ENCODE results near the gene SLCO3A1. TPM values are rescaled to one million over a fixed set of nuclear protein-coding genes. Genes with fewer than 3 reads are reported as not detected.

SLCO3A1 gene
- total RNA-seq, 1 donor from 2014 or later = 56.8 TPM

GRCh38 chr15:91904942-91905341 is 51.4 kb downstream of the SLCO3A1 start:
- Histone ChIP-seq H3K9me3 (replicated peaks) (peaks cover 19% of the 10 kb centered on the region), H3K4me3 (no peak overlapping the region), H3K27ac (replicated peaks) (no peak overlapping the region), H3K36me3 (no peaks in the 10 kb centered on the region), H3K4me1 (peaks cover 24% of the 10 kb centered on the region), H3K27me3 (ENCODE audit: low read depth) (no peaks in the 10 kb centered on the region)
- intact Hi-C loops (cut with micrococcal nuclease) = no loop called here
- TF ChIP-seq, protein P1, sequence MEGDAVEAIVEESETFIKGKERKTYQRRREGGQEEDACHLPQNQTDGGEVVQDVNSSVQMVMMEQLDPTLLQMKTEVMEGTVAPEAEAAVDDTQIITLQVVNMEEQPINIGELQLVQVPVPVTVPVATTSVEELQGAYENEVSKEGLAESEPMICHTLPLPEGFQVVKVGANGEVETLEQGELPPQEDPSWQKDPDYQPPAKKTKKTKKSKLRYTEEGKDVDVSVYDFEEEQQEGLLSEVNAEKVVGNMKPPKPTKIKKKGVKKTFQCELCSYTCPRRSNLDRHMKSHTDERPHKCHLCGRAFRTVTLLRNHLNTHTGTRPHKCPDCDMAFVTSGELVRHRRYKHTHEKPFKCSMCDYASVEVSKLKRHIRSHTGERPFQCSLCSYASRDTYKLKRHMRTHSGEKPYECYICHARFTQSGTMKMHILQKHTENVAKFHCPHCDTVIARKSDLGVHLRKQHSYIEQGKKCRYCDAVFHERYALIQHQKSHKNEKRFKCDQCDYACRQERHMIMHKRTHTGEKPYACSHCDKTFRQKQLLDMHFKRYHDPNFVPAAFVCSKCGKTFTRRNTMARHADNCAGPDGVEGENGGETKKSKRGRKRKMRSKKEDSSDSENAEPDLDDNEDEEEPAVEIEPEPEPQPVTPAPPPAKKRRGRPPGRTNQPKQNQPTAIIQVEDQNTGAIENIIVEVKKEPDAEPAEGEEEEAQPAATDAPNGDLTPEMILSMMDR (IDR thresholded peaks at IDR 0.05; ENCODE audit: borderline replicate concordance) = no peak
- DNase-seq = no peak

- Histone ChIP-seq H3K4me3 (no peak overlapping the region), H3K27me3 (ENCODE audit: low read depth) (no peaks in the 10 kb centered on the region), H3K4me1 (peaks cover 47% of the 10 kb centered on the region), H3K36me3 (peaks cover 4% of the 10 kb centered on the region), H3K27ac (replicated peaks) (no peak overlapping the region), H3K9me3 (replicated peaks) (no peaks in the 10 kb centered on the region)
- DNase-seq = no peak
- intact Hi-C loops (cut with micrococcal nuclease) = no loop called here
- TF ChIP-seq, protein P1 (IDR thresholded peaks at IDR 0.05; ENCODE audit: borderline replicate concordance) = no peak
These were observed 54.9 kb downstream of the SLCO3A1 start for GRCh38 chr15:91908391-91908790.

DNA sequence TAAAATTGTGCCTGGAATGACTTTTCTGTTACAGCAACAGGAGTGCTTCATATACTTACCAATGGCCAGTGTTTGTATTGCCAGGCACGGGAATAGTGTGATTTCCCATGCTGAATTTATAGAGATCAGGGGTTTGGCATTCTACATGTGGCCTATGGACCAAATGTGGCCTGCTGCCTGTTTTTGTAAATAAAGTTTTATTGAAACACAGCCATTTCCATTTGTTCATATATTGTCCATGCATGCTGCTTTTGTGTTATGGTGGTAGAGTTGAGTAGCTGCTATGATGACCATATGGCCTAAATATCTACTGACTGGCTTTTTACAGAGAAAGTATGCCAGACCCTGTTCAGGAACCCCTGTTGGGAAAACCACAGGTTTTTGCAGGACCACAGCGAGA is 55.6 kb downstream of the SLCO3A1 start:
- TF ChIP-seq, protein P1 (IDR thresholded peaks at IDR 0.05; ENCODE audit: borderline replicate concordance) = no peak
- intact Hi-C loops (cut with micrococcal nuclease) = no loop called here

GRCh38 chr15:91909574-91909973 is 56.1 kb downstream of the SLCO3A1 start:
- H3K9me3 ChIP-seq (replicated peaks) = no peaks in the 10 kb centered on the region
- H3K4me3 ChIP-seq = no peak overlapping the region
- TF ChIP-seq, protein P1 (IDR thresholded peaks at IDR 0.05; ENCODE audit: borderline replicate concordance) = no peak
- peaks cover 53% of the 10 kb centered on the region for H3K4me1 ChIP-seq
- no peak for DNase-seq
- H3K27me3 ChIP-seq (ENCODE audit: low read depth) = no peaks in the 10 kb centered on the region
- no peak overlapping the region for H3K27ac ChIP-seq (replicated peaks)
- intact Hi-C loops (cut with micrococcal nuclease) = no loop called here
- peaks cover 4% of the 10 kb centered on the region for H3K36me3 ChIP-seq

More for the DNA sequence above, 55.6 kb downstream of the SLCO3A1 start:
- DNase-seq = no peak
- Histone ChIP-seq H3K4me3 (no peak overlapping the region), H3K36me3 (peaks cover 4% of the 10 kb centered on the region), H3K9me3 (replicated peaks) (no peaks in the 10 kb centered on the region), H3K27me3 (ENCODE audit: low read depth) (no peaks in the 10 kb centered on the region), H3K4me1 (peaks cover 52% of the 10 kb centered on the region), H3K27ac (replicated peaks) (no peak overlapping the region)

DNA sequence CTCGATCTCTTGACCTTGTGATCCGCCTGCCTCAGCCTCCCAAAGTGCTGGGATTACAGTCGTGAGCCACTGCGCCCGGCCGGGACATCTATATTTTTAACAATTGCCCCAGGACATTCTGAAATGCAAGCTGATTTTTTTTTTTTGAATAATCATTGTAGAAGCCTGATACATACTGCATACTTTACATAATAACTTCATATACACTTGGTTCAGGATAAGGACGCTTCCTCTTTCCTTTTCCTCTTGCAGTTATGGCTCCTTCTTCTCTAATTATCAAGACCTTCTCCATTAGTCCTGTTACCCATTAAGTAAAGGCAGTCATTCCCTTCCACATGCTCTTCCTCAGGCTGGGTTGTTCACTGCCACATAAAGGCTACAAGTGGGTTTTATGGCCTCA is 58.3 kb downstream of the SLCO3A1 start:
- Histone ChIP-seq H3K27me3 (ENCODE audit: low read depth) (no peaks in the 10 kb centered on the region), H3K4me1 (peaks cover 55% of the 10 kb centered on the region), H3K36me3 (peaks cover 16% of the 10 kb centered on the region), H3K27ac (replicated peaks) (no peak overlapping the region), H3K4me3 (no peak overlapping the region), H3K9me3 (replicated peaks) (no peaks in the 10 kb centered on the region)
- no peak for DNase-seq
- TF ChIP-seq, protein P1 (IDR thresholded peaks at IDR 0.05; ENCODE audit: borderline replicate concordance) = no peak
- intact Hi-C loops (cut with micrococcal nuclease) = no loop called here

DNA sequence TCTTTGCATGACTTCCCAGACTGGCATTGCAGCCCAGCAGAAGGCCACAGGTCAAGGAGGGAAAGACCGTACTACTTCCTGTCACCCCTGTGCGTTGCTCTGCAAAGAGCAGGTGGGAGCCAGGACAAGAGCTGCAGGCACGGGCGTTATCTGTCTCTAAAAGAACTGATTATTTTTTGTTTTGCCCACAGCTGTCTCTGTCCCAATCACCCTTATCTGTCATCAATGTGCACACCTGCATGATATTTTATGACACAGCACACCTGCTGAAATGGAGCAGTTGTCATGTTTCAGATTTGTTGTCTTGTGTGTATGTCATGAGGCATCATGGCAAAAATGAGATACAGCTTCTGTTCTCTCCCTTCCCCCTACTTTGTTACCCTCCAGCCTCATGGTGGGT is 58.8 kb downstream of the SLCO3A1 start:
- H3K4me3 ChIP-seq = no peak overlapping the region
- TF ChIP-seq, protein P1 (IDR thresholded peaks at IDR 0.05; ENCODE audit: borderline replicate concordance) = no peak
- intact Hi-C loops (cut with micrococcal nuclease) = no loop called here
- H3K9me3 ChIP-seq (replicated peaks) = no peaks in the 10 kb centered on the region
- H3K4me1 ChIP-seq = peaks cover 57% of the 10 kb centered on the region
- H3K27me3 ChIP-seq (ENCODE audit: low read depth) = no peaks in the 10 kb centered on the region
- peaks cover 21% of the 10 kb centered on the region for H3K36me3 ChIP-seq
- no peak for DNase-seq
- no peak overlapping the region for H3K27ac ChIP-seq (replicated peaks)
